HAP-1 (cell line): ENCODE results near the gene SEC14L1.

Experiments used
- DNase-seq, 2 experiments: peaks; one replicate each; pipeline ENCODE4 v3.0.0-alpha.2; 2016 to 2020; ENCODE audit warnings: low spot score in 2 of 2
- H3K27me3 ChIP-seq: fragments of 250-450 bp; sonication (Bioruptor Pico); 2 replicates; pipeline ENCODE4 v1.5.1; 2020; ENCODE audit warnings: low read depth, mild to moderate bottlenecking, moderate library complexity
- H3K36me3 ChIP-seq: fragments of 250-450 bp; sonication (Bioruptor Pico); replicated peaks from 2 replicates; pipeline ENCODE4 v1.5.1; 2020; ENCODE audit warnings: mild to moderate bottlenecking
- H3K4me1 ChIP-seq: fragments of 250-450 bp; sonication (Bioruptor Pico); 2 replicates; pipeline ENCODE4 v1.5.1; 2020; ENCODE audit warnings: mild to moderate bottlenecking
- H3K4me3 ChIP-seq: fragments of 250-450 bp; sonication (Bioruptor Pico); 2 replicates; pipeline ENCODE4 v1.5.1; 2020; ENCODE audit warnings: mild to moderate bottlenecking, moderate library complexity
- H3K9me3 ChIP-seq: fragments of 250-450 bp; sonication (Bioruptor Pico); 2 replicates; pipeline ENCODE4 v1.5.1; 2020; ENCODE audit warnings: mild to moderate bottlenecking, moderate library complexity
- in situ Hi-C: fragments of 300-500 bp; cut with MboI; formaldehyde crosslinking; loops from 3 replicates; pipeline ENCODE4 v1.14.3; 2020; ENCODE audit warnings: low sequenced_read_pairs, inconsistent platforms, mixed read lengths

SEC14L1 gene

DNA sequence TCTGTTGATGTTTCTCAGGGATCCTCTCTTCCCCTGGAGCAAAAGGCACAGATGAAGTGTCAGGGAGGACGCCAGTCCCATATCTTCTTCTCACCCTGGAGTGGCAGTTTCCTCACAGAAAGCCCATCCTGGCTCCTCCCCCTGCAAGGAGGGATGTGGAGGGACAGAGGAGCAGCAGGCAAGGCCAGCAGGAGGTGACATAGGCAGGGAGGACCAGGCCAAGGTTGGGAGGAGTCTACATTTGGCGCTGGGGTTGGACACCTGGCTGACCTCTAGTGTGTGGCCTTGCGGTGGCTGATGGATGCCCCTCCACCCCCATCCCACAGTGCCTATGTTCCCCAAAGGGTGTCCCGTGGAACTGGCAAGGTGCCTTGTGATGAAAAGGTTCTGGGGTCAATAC, 125.4 kb downstream of the SEC14L1 start:
- no peaks in the 10 kb centered on the region for H3K4me1 ChIP-seq
- in situ Hi-C loops, result no loop called here
- no peaks in the 10 kb centered on the region for H3K27me3 ChIP-seq
- H3K9me3 ChIP-seq, result no peaks in the 10 kb centered on the region
- no peak overlapping the region for H3K4me3 ChIP-seq
- H3K36me3 ChIP-seq, result no peaks in the 10 kb centered on the region
- no peak for DNase-seq
